NCI-H774 (cell line): ENCODE results near the gene TUT7.
A peak's percentile ranks its signal among the peaks of the same experiment; 100 is the strongest.
"Not testable (repeated sequence)": the region's sequence is repeated elsewhere in the genome, so short reads cannot be mapped to it uniquely, and the experiment has no call there.

Experiments
- DNase-seq: peaks from one replicate; lab custom pipeline; 2025; lab: John Stamatoyannopoulos, UW

Gene TUT7

DNA sequence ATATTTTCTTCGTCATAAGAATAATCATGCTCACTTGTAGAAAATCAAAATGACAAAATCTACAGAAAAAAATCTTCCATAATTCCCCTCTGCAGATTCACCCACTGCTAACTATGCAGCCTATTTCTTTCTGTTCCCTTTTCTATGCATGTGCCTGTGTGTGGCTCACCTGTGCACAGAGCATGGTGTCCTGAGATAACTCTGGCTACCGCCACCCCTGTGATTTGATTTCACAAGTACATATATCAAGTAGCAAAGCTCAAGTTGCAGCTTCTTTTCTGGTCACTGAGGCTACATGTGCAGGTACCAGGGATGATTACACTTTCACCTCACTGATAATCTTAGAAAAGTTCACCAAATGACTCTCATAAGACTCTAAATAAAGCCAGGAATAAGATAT, 53.5 kb downstream of the TUT7 start:
- DNase-seq = no peak

DNA sequence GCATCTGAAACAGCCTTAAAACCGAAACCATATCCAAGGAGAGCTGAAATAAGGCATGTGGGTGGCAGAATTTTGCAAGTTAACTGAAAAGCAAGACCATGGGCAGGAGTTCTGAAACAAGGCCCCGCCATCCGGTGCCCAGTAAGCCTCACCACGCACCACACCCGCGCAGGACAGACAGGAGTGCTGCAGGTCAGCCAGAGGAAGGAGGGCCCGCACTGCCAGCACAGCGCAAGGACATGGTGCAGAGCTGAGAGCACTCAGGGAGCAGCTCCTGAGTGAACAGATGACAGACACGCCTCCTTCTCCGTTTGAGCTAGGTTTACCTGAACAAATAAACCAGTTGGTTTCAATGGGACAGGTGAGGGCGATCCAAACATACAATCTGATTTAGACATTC, 55.3 kb downstream of the TUT7 start:
- DNase-seq = no peak

- DNase-seq = not testable (repeated sequence)
Measured at GRCh38 chr9:86290341-86290740, 63.9 kb downstream of the TUT7 start.

- no peak for DNase-seq
Measured at GRCh38 chr9:86288499-86289198, 65.6 kb downstream of the TUT7 start.

DNA sequence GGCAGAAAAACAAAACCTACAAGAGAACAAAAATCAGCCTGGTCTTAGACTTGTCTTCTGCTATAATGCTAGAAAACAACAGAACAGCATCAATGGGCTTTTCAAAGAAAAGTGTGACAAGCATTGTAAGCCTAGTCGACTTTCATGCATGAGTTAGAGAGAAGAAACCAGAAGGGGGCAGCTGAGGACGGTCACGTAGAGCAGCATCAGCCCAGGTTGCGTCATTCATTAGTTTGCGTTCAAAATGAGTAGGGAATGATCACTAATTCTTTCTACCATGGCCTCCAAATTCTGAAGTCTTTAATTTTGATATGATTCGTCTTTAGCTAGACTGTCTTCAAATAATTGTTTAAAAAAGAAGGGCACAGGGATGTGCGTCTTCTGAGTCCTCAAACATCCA, 67.2 kb downstream of the TUT7 start:
- DNase-seq = no peak

DNA sequence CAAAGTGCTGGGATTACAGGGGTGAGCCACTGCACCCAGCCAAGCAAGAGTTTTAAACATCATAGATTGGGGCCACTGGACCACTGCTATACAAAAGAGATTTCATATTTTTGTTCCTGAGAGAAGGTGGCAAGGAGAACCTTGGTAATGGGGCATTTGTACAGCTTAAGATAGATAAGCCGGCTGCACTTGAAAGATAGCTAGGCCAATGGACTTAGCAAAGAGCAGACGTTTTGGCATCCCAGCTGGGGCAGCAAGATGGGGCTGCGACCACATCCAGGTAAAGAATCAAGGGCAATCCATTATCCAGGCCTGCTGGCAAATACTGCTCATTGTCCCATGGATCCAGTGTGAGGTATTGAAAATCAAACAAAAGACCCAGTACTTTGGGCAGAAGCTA, 67.9 kb downstream of the TUT7 start:
- DNase-seq = no peak

GRCh38 chr9:86285261-86285660, 68.9 kb downstream of the TUT7 start:
- no peak for DNase-seq

DNA sequence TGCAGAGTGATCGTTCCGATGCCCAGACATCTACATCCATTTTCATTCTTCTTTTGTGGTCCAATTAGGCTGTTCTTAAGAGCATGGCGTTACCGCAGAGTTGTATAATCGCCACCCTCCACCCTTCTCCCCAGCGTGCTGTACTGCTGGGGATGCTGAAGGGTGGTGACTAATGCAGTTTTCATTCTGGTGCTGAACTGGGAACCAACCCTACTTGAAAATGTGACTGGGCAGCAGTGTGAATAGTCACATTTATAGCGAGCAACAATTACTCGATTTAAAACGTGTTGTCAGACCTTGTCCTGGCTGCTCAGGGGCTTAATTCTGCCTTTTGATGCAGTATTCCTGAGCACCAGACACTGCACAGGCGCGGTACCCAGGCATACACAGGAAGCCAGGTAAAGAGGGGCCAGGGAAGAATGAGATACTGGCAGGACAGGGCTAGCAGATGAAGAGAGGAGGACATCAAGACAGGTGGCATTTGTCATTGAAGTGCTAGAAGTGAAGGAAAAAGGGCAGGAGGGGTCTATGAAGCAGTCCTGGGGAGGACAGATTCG, 71.2 kb downstream of the TUT7 start:
- no peak for DNase-seq

- peak; percentile 89 for DNase-seq
Measured at GRCh38 chr9:86282077-86282978, 71.9 kb downstream of the TUT7 start, which contains the start of gene ISCA1. TSS of gene ISCA1 (minus strand) at chr9:86282538. CDS start at chr9:86282458, 80 bp downstream.

DNA sequence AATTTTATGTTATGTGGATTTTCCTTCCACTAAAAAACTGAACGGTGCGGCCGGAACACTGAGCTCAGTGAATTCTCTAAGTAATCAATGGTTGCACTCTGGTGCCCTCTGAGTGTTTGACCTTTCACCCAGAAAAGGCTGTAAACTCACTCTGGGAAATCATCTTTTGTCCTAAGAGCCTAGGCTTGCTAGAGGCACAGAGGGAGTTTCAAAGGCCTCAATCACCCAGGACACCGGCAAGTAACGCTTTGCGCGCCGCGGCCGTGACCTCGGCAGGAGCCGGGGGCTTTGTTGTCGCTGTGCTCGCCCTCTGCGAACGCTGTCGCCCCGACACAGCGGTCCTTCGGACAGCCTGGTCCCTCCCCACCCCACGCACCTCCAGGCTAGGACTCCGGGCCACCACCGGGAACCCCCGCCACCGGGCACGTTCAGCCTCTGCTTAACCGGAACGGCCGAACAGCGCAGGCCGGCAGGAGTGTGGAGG, 72.6 kb downstream of the TUT7 start:
- DNase-seq = no peak

DNA sequence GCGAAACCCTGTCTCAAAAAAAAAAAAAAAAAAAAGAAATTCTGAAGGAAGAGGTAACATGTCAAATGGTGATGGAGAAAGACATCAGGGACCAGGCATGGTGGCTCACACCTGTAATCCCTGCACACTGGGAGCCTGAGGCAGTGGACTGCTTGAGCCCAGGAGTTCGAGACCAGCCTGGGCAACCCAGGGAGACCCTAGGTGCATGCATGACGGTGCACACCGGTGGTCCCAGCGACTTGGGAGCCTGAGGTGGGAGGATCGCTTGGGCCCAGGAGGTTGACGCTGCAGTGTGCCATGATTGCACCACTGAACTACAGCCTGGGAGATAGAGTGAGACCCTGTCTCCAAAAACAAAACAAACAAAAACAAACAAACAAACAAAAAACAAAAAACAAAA, 73.6 kb downstream of the TUT7 start:
- DNase-seq = no peak

- DNase-seq = no peak
Measured at GRCh38 chr9:86279839-86280238, 74.4 kb downstream of the TUT7 start.

- DNase-seq = no peak
Measured at GRCh38 chr9:86277072-86277471, 77.1 kb downstream of the TUT7 start.

DNA sequence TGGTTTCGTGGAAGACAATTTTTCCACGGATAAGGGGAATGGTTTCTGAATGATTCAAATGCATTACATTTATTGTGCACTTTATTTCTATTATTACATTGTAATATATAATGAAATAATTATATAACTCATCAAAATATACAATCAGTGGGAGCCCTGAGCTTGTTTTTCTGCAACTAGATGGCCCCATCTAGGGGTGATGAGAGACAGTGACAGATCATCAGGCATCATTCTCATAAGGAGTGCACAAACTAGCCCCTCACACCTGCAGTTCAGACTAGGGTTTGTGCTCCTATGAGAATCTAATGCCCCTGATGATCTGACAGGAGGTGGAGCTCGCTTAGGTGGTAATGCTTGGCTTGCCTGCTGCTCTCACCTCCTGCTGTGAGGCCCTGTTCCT, 78.2 kb downstream of the TUT7 start:
- DNase-seq = no peak

DNA sequence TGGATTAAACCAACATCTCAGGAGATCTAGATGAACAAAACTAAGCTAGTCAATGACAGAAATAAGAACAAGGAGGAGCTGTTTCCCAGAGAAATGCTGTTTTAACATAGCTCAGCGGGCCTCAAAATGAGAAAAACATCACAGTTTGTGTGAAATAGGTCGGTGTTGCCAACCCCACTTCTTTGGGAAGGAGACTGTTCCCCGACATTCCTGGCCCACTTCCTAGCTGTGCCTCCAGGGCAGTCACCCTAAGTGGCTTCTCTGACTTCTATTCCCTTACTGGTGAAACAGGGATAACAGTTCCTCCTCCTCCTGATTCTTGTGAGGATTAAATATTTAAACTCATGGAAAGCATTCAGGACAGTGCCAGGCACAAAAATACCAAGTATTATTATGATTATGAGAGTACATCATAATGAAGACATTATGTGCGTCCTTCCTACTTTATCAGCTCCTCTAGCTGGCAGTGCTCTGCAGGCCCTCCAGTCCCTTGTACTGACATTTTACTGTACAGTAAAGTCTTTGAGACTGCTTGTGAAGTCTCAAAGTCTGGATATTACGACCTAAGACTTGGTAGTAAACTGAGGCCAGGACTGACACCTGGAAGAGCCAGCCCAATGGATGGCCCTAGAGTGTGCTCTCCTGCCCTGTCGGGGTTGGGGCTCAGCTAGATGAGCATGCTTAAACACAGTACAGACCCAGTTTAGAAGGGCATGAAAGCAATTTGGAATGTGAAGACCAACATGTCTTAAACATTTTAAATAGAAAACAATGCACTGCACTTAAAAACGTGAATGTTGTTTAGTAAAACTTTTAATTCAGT, 79.2 kb downstream of the TUT7 start:
- no peak for DNase-seq

DNA sequence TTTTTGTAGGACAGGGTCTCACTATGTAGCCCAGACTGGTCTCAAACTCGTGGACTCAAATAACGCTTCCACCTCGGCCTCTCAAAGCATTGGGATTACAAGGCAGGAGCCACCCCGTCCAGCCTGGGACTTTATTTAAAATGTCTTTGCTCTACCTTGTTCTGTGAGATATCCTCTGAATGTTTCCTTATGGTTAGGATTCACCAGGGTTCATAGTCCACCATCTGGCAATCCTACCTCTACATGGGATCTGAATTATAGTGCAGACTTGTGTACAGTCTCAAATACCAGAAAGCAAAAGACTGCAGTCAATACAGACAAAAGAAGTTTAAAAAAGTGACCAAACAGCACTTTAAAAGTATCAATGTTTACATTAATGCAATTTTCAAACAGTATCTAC, 82.0 kb downstream of the TUT7 start:
- DNase-seq = no peak

DNA sequence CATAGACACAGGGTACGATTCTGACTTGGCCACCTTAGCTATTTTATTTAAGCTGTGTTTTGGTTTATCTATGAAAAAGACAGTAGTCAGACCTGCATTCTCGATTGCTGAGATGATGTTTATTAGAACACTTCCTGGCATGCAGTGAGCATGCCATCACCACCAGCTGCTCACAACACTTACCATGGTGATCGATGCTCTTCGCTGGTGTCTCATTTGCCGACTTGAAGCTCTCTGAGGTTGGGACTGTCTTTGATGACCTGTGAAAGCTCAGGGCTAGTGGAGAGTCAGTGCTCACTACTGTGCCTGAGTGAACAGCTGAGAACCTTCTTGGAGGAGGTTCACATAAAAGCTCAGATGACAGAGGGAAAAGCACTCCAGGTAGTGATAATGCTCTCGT, 90.3 kb downstream of the TUT7 start:
- DNase-seq = no peak

DNA sequence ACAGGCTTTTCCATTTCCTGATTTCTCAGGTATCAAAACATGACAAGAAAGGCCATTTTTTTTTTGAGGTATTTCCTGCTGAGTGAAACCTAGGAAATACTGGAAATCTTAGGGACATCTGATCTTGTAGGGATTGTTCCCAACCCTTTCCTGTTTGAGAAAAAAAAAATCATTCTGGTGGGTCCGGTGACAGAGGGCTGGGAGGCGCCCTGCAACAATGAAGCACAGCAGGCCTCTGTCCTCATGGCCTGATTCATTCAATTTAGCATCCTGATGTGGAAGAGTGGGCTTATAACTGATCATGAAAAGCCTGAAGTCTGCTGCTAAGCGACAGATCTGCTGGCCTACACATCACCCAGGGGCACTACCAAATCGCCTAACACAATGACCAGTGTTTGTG, 91.7 kb downstream of the TUT7 start:
- DNase-seq = no peak

DNA sequence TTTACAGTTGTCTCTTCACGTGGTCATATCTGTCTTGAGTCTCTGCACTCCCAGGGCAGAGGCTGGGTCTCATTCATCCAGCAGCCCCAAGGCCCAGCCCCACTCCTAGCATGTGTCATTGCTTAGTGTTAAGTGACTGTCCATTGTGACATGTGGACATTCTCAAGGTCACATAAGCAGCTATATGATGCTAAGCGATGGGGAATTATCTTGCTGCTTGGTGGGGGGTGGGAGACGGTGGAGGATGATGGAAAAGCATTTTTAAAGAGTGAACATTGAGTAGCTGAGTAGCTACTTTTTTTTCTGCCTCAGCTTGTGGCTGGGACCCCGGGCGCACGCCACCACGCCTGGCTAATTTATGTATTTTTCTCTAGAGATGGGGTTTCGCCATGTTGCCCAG, 94.7 kb downstream of the TUT7 start, which contains the start of gene C9orf153:
Gene C9orf153 (minus strand): TSS at position 101 of the 400 bp plus-strand sequence. CDS start 30,054 bp downstream, outside the sequence.
- DNase-seq = no peak

DNA sequence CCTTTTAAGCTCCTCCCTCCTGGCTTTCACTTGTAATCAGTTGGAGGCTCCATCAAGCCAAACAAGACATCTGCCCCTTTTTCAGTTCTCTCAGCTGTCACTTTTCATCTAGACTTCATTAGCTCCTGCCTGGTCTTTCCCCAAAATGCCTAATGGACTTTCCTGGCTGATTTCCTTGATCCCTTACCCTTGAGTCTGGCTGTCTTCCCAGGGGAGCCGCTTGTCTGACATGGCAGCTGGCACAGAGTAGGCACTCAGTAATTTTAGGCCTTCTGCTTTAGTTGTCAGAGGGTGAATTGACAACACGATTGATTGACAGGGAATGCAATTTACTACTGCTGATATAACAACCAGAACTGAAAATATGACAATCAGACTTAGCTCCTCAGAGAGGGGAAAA, 96.8 kb downstream of the TUT7 start:
- no peak for DNase-seq

- no peak for DNase-seq
Measured at GRCh38 chr9:86256653-86257052, 97.6 kb downstream of the TUT7 start.

GRCh38 chr9:86253577-86253976, 100.6 kb downstream of the TUT7 start:
- DNase-seq = no peak
